Gastroesophageal sphincter (tissue), 4 donors: Measurements from ENCODE around the gene TRIM29. TPM values are rescaled to one million over a fixed set of nuclear protein-coding genes. Genes with fewer than 3 reads are reported as not detected.

Source experiments
- ATAC-seq: fragments of 150-250 bp; one replicate; pipeline ENCODE4 v1.9.1; 2016; ENCODE audit warnings: mild to moderate bottlenecking, moderate library complexity
- H3K27ac ChIP-seq, 4 donors: fragments of 200-600 bp; sonication (generic) in 3 of 4; 1 replicate in 3 of 4; 2 replicates in 1 of 4; pipeline ENCODE4 v1.5.1; 2016 to 2019
- H3K27me3 ChIP-seq: fragments of 200-600 bp; sonication (generic); one replicate; pipeline ENCODE4 v1.5.1; 2019
- H3K36me3 ChIP-seq, 2 donors: fragments of 200-600 bp; sonication (generic); one replicate each; pipeline ENCODE4 v1.5.1; 2019; ENCODE audit warnings: control low read depth in 1 of 2
- H3K4me1 ChIP-seq, 3 donors: fragments of 200-600 bp; sonication (generic); 1 replicate in 2 of 3; 2 replicates in 1 of 3; pipeline ENCODE4 v1.5.1; 2016 to 2019; ENCODE audit warnings: control low read depth in 2 of 3
- H3K4me3 ChIP-seq, 2 donors: fragments of 200-600 bp; sonication (generic); one replicate each; pipeline ENCODE4 v1.5.1; 2019; ENCODE audit warnings: mild to moderate bottlenecking in 1 of 2, moderate library complexity in 1 of 2
- H3K9me3 ChIP-seq, 3 donors: fragments of 200-600 bp; sonication (generic); one replicate each; pipeline ENCODE4 v1.5.1; 2017 to 2019; ENCODE audit warnings: control low read depth in 2 of 3
- CTCF ChIP-seq, 4 experiments: fragments of 200-600 bp in 2 of 4; fragments of 450-650 bp in 2 of 4; sonication (generic) in 1 of 4; IDR thresholded peaks; one replicate each; pipeline ENCODE4 v1.5.1; 2017 to 2019; ENCODE audit warnings: antibody characterized with exemption in 4 of 4, mild to moderate bottlenecking in 2 of 4, moderate library complexity in 2 of 4
- EP300 ChIP-seq: sonication (generic); formaldehyde crosslinking; IDR thresholded peaks from one replicate; pipeline ENCODE4 v1.6.1; 2017; ENCODE audit warnings: antibody characterized with exemption, mild to moderate bottlenecking
- POLR2A ChIP-seq, 2 donors: fragments of 450-650 bp; IDR thresholded peaks; one replicate each; pipeline ENCODE4 v1.6.1; 2017; ENCODE audit warnings: antibody characterized with exemption in 2 of 2, mild to moderate bottlenecking in 2 of 2, moderate library complexity in 1 of 2
- POLR2AphosphoS5 ChIP-seq: sonication (generic); formaldehyde crosslinking; IDR thresholded peaks from one replicate; pipeline ENCODE4 v1.6.1; 2017; ENCODE audit warnings: antibody characterized with exemption
- WGBS, 2 donors: methylation state at CpG; one replicate each; pipeline ENCODE4 v1.1.5; 2018; ENCODE audit warnings: low coverage in 1 of 2; 5-methylcytosine and 5-hydroxymethylcytosine counted together
- total RNA-seq, 4 donors: library from RNA; depleted of rRNA; stranded (reverse); fragments of >200 nt; gene quantifications; one replicate each; pipeline ENCODE4 v1.1.0, GENCODE V29; 2016

The TRIM29 gene
- total RNA-seq, 4 donors from 2014 or later = 1.2 to 34.6 (median 3.4) TPM

DNA sequence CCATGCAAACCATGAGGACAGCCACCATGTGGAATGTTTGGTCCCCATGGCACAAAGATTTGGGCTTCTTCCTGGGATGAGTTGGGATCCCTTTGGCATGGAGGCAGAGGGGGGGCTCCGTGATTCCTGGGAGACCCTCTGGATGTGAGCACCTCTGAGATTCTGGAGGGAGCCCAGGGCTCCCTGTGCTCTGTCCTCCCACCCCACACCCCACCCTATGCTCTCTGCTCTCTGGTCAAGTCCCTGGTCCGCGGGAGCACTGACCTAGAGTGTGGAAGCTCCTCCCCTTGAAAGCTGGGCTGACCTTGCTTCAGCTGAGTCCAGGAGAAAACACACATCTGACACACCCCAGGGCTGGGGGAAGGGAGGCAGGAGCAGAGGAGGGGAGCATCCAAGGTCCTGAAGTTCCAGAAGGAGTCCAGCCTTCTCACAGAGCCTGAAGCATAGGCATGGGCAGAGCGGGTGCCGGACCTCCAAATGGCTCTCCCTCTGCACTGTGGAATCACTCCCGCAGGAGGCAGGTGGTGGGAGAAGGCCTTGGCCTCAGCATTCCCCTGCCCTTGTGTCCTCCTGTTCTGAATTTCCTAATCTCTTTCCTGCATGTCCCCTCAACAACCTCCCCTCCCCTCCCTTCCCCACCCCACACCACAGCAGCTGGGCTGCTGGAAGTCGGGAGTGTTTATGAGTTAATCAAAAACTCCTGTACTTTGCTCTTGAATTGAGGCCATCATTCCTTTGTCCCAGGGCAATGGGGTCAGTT is 47.2 kb upstream of the TRIM29 start:
- Histone ChIP-seq H3K27me3 (peaks cover 1% of the 10 kb centered on the region), H3K36me3 (no peaks in the 10 kb centered on the region), H3K4me1 (peaks cover 0 to 92% (median 42%) of the 10 kb centered on the region in 3 donors), H3K4me3 (peak overlapping the region in 1 of 2 donors; percentile 23), H3K27ac (peak overlapping the region in 3 of 4 donors; percentile 76 to 80 (median 79)), H3K9me3 (no peaks in the 10 kb centered on the region)
- TF ChIP-seq POLR2AphosphoS5 (peak; percentile 25), CTCF (IDR thresholded peaks at IDR 0.05) (no peak), EP300 (no peak), POLR2A (IDR thresholded peaks at IDR 0.05) (peak in 1 of 2 donors; percentile 22)
- peak; percentile 78 for ATAC-seq
- 25 to 53% methylated on average over 2 of the region's 7 CpGs for WGBS, 2 donors

GRCh38 chr11:120184371-120184945 is 46.5 kb upstream of the TRIM29 start:
- no peaks in the 10 kb centered on the region for H3K36me3 ChIP-seq
- H3K9me3 ChIP-seq = no peaks in the 10 kb centered on the region
- peak overlapping the region in 1 of 2 donors; percentile 23 for H3K4me3 ChIP-seq
- TF ChIP-seq POLR2AphosphoS5 (peak; percentile 11), EP300 (no peak), CTCF (IDR thresholded peaks at IDR 0.05) (no peak)
- peak overlapping the region in 3 of 4 donors; percentile 76 to 80 (median 79) for H3K27ac ChIP-seq
- 64 to 77% methylated on average over 6 to 11 of the region's 11 CpGs for WGBS, 2 donors
- H3K27me3 ChIP-seq = no peaks in the 10 kb centered on the region
- peaks cover 0 to 99% (median 46%) of the 10 kb centered on the region in 3 donors for H3K4me1 ChIP-seq
- ATAC-seq = peak; percentile 43

DNA sequence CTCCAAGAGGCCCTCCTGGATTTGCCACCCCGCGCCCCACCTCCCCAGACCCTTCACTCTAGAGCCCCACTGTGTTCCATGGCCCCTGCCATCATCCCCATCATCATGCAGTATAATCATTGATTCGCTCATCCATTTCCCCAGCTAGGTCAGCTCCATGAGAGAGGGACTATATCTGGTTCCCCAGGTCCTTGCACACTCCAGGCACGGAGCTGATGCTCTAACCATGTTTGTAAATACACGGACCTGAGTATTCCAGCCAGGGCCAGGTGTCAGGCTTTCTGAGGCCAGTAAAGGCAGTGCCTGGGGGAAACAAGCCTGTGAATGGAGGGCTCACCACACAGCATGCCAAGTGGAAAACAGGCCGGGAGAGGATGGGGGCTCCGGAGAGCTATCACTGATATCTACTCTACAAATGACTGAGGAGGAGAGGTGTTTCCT is 45.8 kb upstream of the TRIM29 start:
- Histone ChIP-seq H3K4me1 (peaks cover 0 to 100% (median 46%) of the 10 kb centered on the region in 3 donors), H3K27me3 (no peaks in the 10 kb centered on the region), H3K9me3 (no peaks in the 10 kb centered on the region), H3K4me3 (peak overlapping the region in 1 of 2 donors; percentile 23), H3K27ac (peak overlapping the region in 3 of 4 donors; percentile 76 to 80 (median 79)), H3K36me3 (no peaks in the 10 kb centered on the region)
- TF ChIP-seq POLR2A (IDR thresholded peaks at IDR 0.05) (no peak), POLR2AphosphoS5 (no peak), EP300 (no peak), CTCF (IDR thresholded peaks at IDR 0.05) (no peak)
- WGBS, 2 donors = 87 to 94% methylated on average over 2 to 5 of the region's 7 CpGs
- no peak for ATAC-seq

GRCh38 chr11:120182790-120183491 is 45.0 kb upstream of the TRIM29 start:
- ATAC-seq = no peak
- peaks cover 0 to 95% (median 46%) of the 10 kb centered on the region in 3 donors for H3K4me1 ChIP-seq
- no peaks in the 10 kb centered on the region for H3K9me3 ChIP-seq
- no peaks in the 10 kb centered on the region for H3K36me3 ChIP-seq
- H3K4me3 ChIP-seq = no peak overlapping the region
- no peaks in the 10 kb centered on the region for H3K27me3 ChIP-seq
- TF ChIP-seq POLR2AphosphoS5 = no peak
- no peak for TF ChIP-seq EP300
- TF ChIP-seq CTCF (IDR thresholded peaks at IDR 0.05) = peak in 1 of 4 experiments; percentile 34
- 79 to 80% methylated on average over 1 to 2 of the region's 5 CpGs for WGBS, 2 donors
- peak overlapping the region in 3 of 4 donors; percentile 76 to 80 (median 79) for H3K27ac ChIP-seq
